Epithelial cell of proximal tubule (primary cell): ENCODE results near the gene MARS1. TPM values are rescaled to one million over a fixed set of nuclear protein-coding genes. Genes with fewer than 3 reads are reported as not detected.

ENCODE experiments used
- DNase-seq: peaks from one replicate; pipeline ENCODE4 v3.0.0-alpha.2; 2011; ENCODE audit warnings: low read depth
- H3K4me3 ChIP-seq: 2 replicates; pipeline ENCODE4 v1.5.1; 2011; ENCODE audit warnings: low read depth, mild to moderate bottlenecking, low read length
- total RNA-seq: library from RNA; depleted of rRNA; stranded (reverse); fragments of >200 nt; gene quantifications from 2 replicates; pipeline ENCODE4 v1.2.3, GENCODE V29; 2015
- TF ChIP-seq, protein P1 (sequence below): conservative IDR thresholded peaks from 2 replicates; pipeline ENCODE4 v1.5.1; 2012; ENCODE audit warnings: low read depth, mild to moderate bottlenecking, low read length

The MARS1 gene
- total RNA-seq, 1 donor from 2014 or later: 107 TPM

DNA sequence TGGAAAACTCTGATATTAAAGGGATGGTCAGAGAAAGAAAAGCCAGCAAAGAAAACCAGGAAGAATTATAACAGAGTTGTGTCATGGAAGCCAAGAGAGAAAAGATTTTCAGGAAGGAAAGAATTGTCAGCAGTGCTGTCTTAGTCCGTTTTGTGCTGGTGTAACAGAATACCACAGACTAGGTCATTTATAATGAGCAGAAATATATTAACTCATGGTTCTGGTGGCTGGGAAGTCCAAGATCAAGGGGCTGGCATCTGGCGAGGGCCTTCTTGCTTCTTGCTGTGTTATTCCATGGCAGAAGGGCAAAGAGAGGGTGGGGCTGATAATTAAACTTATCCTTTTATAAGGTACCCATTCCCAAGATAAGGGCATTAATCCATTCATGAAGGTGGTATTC is 39.2 kb upstream of the MARS1 start:
- DNase-seq: no peak
- H3K4me3 ChIP-seq: no peak overlapping the region
- TF ChIP-seq, protein P1, sequence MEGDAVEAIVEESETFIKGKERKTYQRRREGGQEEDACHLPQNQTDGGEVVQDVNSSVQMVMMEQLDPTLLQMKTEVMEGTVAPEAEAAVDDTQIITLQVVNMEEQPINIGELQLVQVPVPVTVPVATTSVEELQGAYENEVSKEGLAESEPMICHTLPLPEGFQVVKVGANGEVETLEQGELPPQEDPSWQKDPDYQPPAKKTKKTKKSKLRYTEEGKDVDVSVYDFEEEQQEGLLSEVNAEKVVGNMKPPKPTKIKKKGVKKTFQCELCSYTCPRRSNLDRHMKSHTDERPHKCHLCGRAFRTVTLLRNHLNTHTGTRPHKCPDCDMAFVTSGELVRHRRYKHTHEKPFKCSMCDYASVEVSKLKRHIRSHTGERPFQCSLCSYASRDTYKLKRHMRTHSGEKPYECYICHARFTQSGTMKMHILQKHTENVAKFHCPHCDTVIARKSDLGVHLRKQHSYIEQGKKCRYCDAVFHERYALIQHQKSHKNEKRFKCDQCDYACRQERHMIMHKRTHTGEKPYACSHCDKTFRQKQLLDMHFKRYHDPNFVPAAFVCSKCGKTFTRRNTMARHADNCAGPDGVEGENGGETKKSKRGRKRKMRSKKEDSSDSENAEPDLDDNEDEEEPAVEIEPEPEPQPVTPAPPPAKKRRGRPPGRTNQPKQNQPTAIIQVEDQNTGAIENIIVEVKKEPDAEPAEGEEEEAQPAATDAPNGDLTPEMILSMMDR: no peak

DNA sequence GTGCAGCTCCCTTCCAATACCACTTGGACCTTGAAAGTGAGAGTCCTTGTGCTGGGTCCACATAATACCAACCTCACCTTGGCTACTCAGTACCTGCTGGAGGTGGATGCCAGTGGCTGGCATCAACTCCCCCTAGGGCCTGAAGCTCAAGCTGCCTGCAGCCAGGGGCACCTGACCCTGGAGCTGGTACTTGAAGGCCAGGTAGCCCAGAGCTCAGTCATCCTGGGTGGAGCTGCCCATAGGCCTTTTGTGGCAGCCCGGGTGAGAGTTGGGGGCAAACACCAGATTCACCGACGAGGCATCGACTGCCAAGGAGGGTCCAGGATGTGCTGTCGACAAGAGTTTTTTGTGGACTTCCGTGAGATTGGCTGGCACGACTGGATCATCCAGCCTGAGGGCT is 38.5 kb upstream of the MARS1 start:
- TF ChIP-seq, protein P1: no peak

DNA sequence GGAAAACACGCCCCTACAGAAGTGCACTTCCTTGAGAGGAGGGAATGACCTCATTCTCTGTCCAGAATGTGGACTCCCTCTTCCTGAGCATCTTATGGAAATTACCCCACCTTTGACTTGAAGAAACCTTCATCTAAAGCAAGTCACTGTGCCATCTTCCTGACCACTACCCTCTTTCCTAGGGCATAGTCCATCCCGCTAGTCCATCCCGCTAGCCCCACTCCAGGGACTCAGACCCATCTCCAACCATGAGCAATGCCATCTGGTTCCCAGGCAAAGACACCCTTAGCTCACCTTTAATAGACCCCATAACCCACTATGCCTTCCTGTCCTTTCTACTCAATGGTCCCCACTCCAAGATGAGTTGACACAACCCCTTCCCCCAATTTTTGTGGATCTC is 37.8 kb upstream of the MARS1 start:
- DNase-seq: no peak
- no peak overlapping the region for H3K4me3 ChIP-seq
- TF ChIP-seq, protein P1: no peak

More for the DNA sequence above, 38.5 kb upstream of the MARS1 start:
- DNase-seq: no peak
- no peak overlapping the region for H3K4me3 ChIP-seq

DNA sequence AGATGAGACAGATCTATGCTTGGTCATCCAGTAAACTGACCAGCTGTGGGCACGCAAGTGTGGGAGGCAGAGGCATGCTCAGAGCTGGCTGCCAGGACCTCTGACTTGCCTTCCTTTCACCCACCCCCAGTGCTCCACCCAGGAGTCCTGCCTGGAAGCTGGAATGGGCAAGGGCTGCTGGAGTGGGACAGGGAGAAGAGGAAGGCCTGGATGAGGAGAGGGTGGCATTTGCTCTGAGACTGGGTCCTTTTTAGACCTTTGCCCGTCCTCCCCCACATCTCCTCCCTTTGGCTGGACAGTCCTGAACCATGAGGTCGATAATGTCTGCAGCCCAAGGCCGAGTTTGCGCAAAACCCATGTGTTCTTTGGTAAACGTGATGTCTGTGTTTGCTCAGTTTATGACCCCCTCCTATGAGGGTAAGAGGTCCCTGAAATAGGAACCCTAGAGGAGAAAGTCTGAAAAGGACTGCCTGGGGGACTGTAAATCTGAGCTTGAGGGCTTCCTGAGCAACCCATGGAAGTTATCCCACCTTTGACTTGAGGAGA is 36.6 kb upstream of the MARS1 start:
- H3K4me3 ChIP-seq: no peak overlapping the region

DNA sequence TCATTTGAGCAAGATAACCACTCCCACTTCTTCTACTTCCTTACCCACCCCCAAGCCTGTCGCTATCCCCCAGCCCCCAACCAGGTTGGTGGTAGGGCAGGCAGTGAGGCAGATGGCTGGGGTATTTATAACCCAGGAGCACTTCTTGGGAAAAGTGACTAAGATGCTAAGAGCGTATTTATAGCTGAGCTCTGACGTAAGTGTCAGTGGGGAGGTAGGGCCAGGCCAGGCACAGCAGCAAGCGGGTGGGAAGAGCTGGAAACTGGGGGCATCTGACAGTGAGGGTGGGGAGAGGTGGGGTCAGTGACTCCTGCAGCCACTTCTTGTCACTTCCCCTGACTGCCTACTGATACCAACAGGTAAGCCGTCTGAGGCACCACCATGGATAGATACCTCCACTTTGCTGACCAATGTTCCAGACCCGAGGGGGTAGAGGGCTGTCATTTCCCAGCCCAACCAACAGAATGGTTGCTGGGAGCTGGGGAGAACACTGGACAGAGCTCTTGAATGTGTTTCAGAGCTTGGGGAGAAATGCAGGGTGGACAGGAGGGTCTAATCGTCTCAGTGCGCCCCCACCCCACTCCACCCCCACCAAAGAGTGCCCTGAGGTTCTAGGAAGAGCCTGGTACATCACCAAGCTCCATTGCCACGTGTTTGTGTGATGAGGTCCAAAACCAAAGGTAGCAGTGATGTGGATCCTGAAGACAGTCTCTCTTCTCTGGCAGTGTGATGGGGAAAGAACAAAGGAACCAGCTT is 35.5 kb upstream of the MARS1 start:
- H3K4me3 ChIP-seq: no peak overlapping the region
- no peak for DNase-seq
- TF ChIP-seq, protein P1: no peak

More for the DNA sequence above, 36.6 kb upstream of the MARS1 start:
- TF ChIP-seq, protein P1: no peak
- DNase-seq: no peak

DNA sequence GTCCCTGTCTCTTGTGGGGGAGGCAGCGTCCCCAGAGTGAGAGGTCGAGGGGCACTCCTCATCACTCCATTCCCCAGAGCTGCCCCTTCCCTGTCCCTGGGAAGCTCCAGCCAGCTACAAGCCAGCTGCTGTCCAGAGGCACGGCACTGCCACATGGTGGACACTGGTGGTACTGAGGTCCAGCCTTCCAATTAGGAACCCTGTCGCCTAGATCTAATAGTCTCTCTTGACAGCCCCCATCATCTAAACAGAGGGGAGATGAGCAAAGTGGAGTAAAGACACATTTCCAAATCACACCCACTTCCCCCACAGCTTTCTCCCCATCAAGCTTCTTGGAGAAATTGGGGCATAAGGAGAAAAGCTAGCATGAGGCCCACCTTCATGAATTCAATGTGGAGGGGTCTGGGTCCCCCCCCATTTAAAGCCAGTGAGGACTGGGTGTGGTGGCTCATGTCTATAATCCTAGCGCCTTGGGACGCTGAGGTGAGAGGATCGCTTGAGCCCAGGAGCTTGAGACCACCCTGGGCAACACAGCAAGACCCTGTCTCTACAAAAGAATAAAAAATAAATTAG is 34.8 kb upstream of the MARS1 start:
- TF ChIP-seq, protein P1: peak; percentile 95
- H3K4me3 ChIP-seq: no peak overlapping the region
- no peak for DNase-seq

DNA sequence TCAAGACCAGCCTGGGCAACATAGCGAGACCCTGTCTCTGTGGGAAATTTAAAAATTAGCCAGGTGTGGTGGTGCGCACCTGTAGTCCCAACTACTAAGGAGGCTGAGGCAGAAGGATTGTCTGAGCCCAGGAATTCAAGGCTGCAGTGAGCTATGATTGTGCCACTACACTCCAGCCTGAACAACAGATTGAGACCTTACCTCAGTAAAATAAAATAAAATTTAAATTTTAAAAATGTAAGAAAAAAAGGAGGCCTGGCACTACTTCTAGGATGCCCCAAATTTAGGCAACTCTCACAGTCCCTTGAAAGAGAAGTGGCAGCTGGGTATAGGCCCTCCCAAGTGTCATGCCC is 33.7 kb upstream of the MARS1 start:
- TF ChIP-seq, protein P1: no peak
- no peak overlapping the region for H3K4me3 ChIP-seq
- DNase-seq: no peak
